ENCODE results near the gene PKN2. TPM values are rescaled to one million over a fixed set of nuclear protein-coding genes. Genes with fewer than 3 reads are reported as not detected.

The PKN2 gene
- total RNA-seq, 4 donors from 2014 or later: 47.5 to 89.9 (median 55.5) TPM

- Histone ChIP-seq H3K4me1 (no peaks in the 10 kb centered on the region), H3K36me3 (peaks cover 0 to 13% of the 10 kb centered on the region in 2 donors)
- TF ChIP-seq CTCF (IDR thresholded peaks at IDR 0.05) (no peak), POLR2A (IDR thresholded peaks at IDR 0.05) (no peak)
Measured at GRCh38 chr1:88780485-88780884, 96.4 kb downstream of the PKN2 start.

GRCh38 chr1:88783145-88783544 is 99.1 kb downstream of the PKN2 start:
- intact Hi-C loops (cut with DNase I): no loop called here
- WGBS, 2 donors: 90 to 92% methylated on average over 2 of the region's 2 CpGs
- TF ChIP-seq CTCF (IDR thresholded peaks at IDR 0.05): no peak
- TF ChIP-seq POLR2A (IDR thresholded peaks at IDR 0.05): no peak

More at GRCh38 chr1:88780485-88780884, 96.4 kb downstream of the PKN2 start:
- Histone ChIP-seq H3K27me3 (no peaks in the 10 kb centered on the region), H3K9me3 (no peaks in the 10 kb centered on the region), H3K4me3 (replicated peaks in 1 of 3) (no peak overlapping the region), H3K27ac (no peak overlapping the region)
- no peak for DNase-seq
- intact Hi-C loops (cut with DNase I): no loop called here

GRCh38 chr1:88784551-88784950 is 100.5 kb downstream of the PKN2 start:
- Histone ChIP-seq H3K9me3 (no peaks in the 10 kb centered on the region), H3K27me3 (no peaks in the 10 kb centered on the region), H3K4me3 (replicated peaks in 1 of 3) (no peak overlapping the region), H3K36me3 (peaks cover 6 to 12% of the 10 kb centered on the region in 2 donors), H3K4me1 (no peaks in the 10 kb centered on the region), H3K27ac (no peak overlapping the region)
- TF ChIP-seq POLR2A (IDR thresholded peaks at IDR 0.05) (no peak), CTCF (IDR thresholded peaks at IDR 0.05) (no peak)
- WGBS, 2 donors: 93 to 94% methylated on average over 6 of the region's 6 CpGs
- DNase-seq: no peak
- intact Hi-C loops (cut with DNase I): no loop called here

More at GRCh38 chr1:88783145-88783544, 99.1 kb downstream of the PKN2 start:
- no peaks in the 10 kb centered on the region for H3K4me1 ChIP-seq
- no peaks in the 10 kb centered on the region for H3K9me3 ChIP-seq
- no peaks in the 10 kb centered on the region for H3K27me3 ChIP-seq
- H3K36me3 ChIP-seq: peaks cover 0 to 15% of the 10 kb centered on the region in 2 donors
- H3K27ac ChIP-seq: no peak overlapping the region
- no peak overlapping the region for H3K4me3 ChIP-seq (replicated peaks in 1 of 3)
- DNase-seq: no peak

- H3K27me3 ChIP-seq: no peaks in the 10 kb centered on the region
- no peak overlapping the region for H3K4me3 ChIP-seq (replicated peaks in 1 of 3)
- H3K4me1 ChIP-seq: no peaks in the 10 kb centered on the region
- no peak overlapping the region for H3K27ac ChIP-seq
- no peak for DNase-seq
- intact Hi-C loops (cut with DNase I): no loop called here
- 94% methylated on average over 3 of the region's 3 CpGs for WGBS, 2 donors
- TF ChIP-seq POLR2A (IDR thresholded peaks at IDR 0.05): no peak
- TF ChIP-seq CTCF (IDR thresholded peaks at IDR 0.05): no peak
- peaks cover 9 to 13% of the 10 kb centered on the region in 2 donors for H3K36me3 ChIP-seq
- H3K9me3 ChIP-seq: no peaks in the 10 kb centered on the region
Measured at GRCh38 chr1:88787023-88787903, 103.2 kb downstream of the PKN2 start.

- H3K36me3 ChIP-seq: peaks cover 8 to 12% of the 10 kb centered on the region in 2 donors
- TF ChIP-seq CTCF (IDR thresholded peaks at IDR 0.05) (no peak), POLR2A (IDR thresholded peaks at IDR 0.05) (no peak)
- no peaks in the 10 kb centered on the region for H3K27me3 ChIP-seq
- intact Hi-C loops (cut with DNase I): no loop called here
- no peaks in the 10 kb centered on the region for H3K4me1 ChIP-seq
- DNase-seq: no peak
- WGBS, 2 donors: 93 to 100% methylated on average over 4 of the region's 4 CpGs
- no peak overlapping the region for H3K27ac ChIP-seq
- no peaks in the 10 kb centered on the region for H3K9me3 ChIP-seq
- no peak overlapping the region for H3K4me3 ChIP-seq (replicated peaks in 1 of 3)
Measured at GRCh38 chr1:88791192-88791591, 107.1 kb downstream of the PKN2 start.

Measured in thyroid gland (tissue), 4 donors.